Neuronal stem cell (in vitro differentiated cells): ENCODE measurements around the gene MAFG.
A peak's percentile ranks its signal among the peaks of the same experiment; 100 is the strongest.

ENCODE experiments used
- DNase-seq: peaks from one replicate; pipeline ENCODE4 v3.0.0-alpha.2; 2013; ENCODE audit warnings: low spot score
- H2AFZ ChIP-seq: one replicate; pipeline ENCODE4 v1.6.1; 2013; ENCODE audit warnings: mild to moderate bottlenecking, low read length, inconsistent platforms
- H2AK5ac ChIP-seq: 2 replicates; pipeline ENCODE4 v1.6.1; 2013; ENCODE audit warnings: low read depth, mild to moderate bottlenecking, inconsistent platforms, low read length, moderate library complexity, mixed read lengths
- H2BK120ac ChIP-seq: 2 replicates; pipeline ENCODE4 v1.6.1; 2013; ENCODE audit warnings: low read depth, mild to moderate bottlenecking, inconsistent platforms, low read length, moderate library complexity, mixed read lengths
- H2BK12ac ChIP-seq: one replicate; pipeline ENCODE4 v1.6.1; 2013; ENCODE audit warnings: low read length, inconsistent platforms
- H2BK15ac ChIP-seq: 2 replicates; pipeline ENCODE4 v1.6.1; 2013; ENCODE audit warnings: mild to moderate bottlenecking, low read length, inconsistent platforms, mixed read lengths
- H2BK5ac ChIP-seq: one replicate; pipeline ENCODE4 v1.6.1; 2013; ENCODE audit warnings: inconsistent platforms, mild to moderate bottlenecking, low read length, moderate library complexity
- H3K14ac ChIP-seq: one replicate; pipeline ENCODE4 v1.6.1; 2013; ENCODE audit warnings: low read length, inconsistent platforms
- H3K18ac ChIP-seq: 2 replicates; pipeline ENCODE4 v1.6.1; 2013; ENCODE audit warnings: low read length, inconsistent platforms
- H3K23ac ChIP-seq: 2 replicates; pipeline ENCODE4 v1.6.1; 2013; ENCODE audit warnings: low read depth, mild to moderate bottlenecking, mixed read lengths, low read length, inconsistent platforms; ENCODE audit not compliant: poor library complexity
- H3K27ac ChIP-seq: replicated peaks from 3 replicates; pipeline ENCODE4 v1.5.1; 2013; ENCODE audit warnings: low read length, inconsistent platforms
- H3K27me3 ChIP-seq, 3 experiments: 2 replicates each; pipeline ENCODE4 v1.6.1; 2013; ENCODE audit warnings: low read length in 3 of 3, mild to moderate bottlenecking in 2 of 3, inconsistent platforms in 1 of 3, low read depth in 1 of 3, mixed read lengths in 1 of 3, moderate library complexity in 1 of 3; ENCODE audit not compliant: control insufficient read depth in 3 of 3, insufficient read depth in 3 of 3
- H3K36me3 ChIP-seq, 2 donors: replicated peaks in 1 of 2; 2 replicates each; pipeline ENCODE4 v1.6.1; 2013; ENCODE audit warnings: low read length in 2 of 2; ENCODE audit not compliant: control insufficient read depth in 2 of 2, insufficient read depth in 2 of 2
- H3K4ac ChIP-seq: 2 replicates; pipeline ENCODE4 v1.6.1; 2013; ENCODE audit warnings: inconsistent platforms, mild to moderate bottlenecking, low read length, moderate library complexity
- H3K4me1 ChIP-seq, 2 donors: 1 replicate in 1 of 2; 2 replicates in 1 of 2; pipeline ENCODE4 v1.6.1; 2013; ENCODE audit warnings: low read length in 2 of 2, low read depth in 1 of 2; ENCODE audit not compliant: control insufficient read depth in 2 of 2, insufficient read depth in 1 of 2
- H3K4me2 ChIP-seq: one replicate; pipeline ENCODE4 v1.6.1; 2013; ENCODE audit warnings: mild to moderate bottlenecking, low read length, inconsistent platforms; ENCODE audit not compliant: insufficient read depth, poor library complexity, severe bottlenecking
- H3K4me3 ChIP-seq, 2 donors: 2 replicates each; pipeline ENCODE4 v1.5.1; 2013; ENCODE audit warnings: low read length in 2 of 2, mild to moderate bottlenecking in 2 of 2, inconsistent platforms in 1 of 2, moderate library complexity in 1 of 2
- H3K79me1 ChIP-seq: one replicate; pipeline ENCODE4 v1.6.1; 2013; ENCODE audit warnings: low read depth, mild to moderate bottlenecking, inconsistent platforms, low read length, moderate library complexity
- H3K9ac ChIP-seq: one replicate; pipeline ENCODE4 v1.6.1; 2013; ENCODE audit warnings: mild to moderate bottlenecking, low read depth, low read length, inconsistent platforms; ENCODE audit not compliant: poor library complexity
- H3K9me3 ChIP-seq, 2 donors: replicated peaks in 1 of 2; 2 replicates each; pipeline versions ENCODE3 to v1.6.1; 2013; ENCODE audit warnings: low read length in 2 of 2, mild to moderate bottlenecking in 2 of 2, inconsistent platforms in 1 of 2, low read depth in 1 of 2, mixed read lengths in 1 of 2, moderate library complexity in 1 of 2; ENCODE audit not compliant: control insufficient read depth in 2 of 2, insufficient read depth in 1 of 2
- H4K8ac ChIP-seq: one replicate; pipeline ENCODE4 v1.6.1; 2013; ENCODE audit warnings: low read depth, mild to moderate bottlenecking, inconsistent platforms, low read length, moderate library complexity
- H4K91ac ChIP-seq: one replicate; pipeline ENCODE4 v1.6.1; 2013; ENCODE audit warnings: low read length, low read depth, mild to moderate bottlenecking, inconsistent platforms; ENCODE audit not compliant: poor library complexity
- WGBS, 2 donors: extraction: QIAGEN DNeasy Blood & Tissue Kit; methylation state at CpG; one replicate each; pipeline ENCODE4 v1.1.7; 2013; ENCODE audit warnings: missing lambda C conversion rate in 2 of 2, mixed read lengths in 1 of 2; ENCODE audit not compliant: insufficient read length in 2 of 2, insufficient replicate concordance in 1 of 2; ENCODE audit errors: extremely low coverage in 2 of 2; 5-methylcytosine and 5-hydroxymethylcytosine counted together

The MAFG gene

DNA sequence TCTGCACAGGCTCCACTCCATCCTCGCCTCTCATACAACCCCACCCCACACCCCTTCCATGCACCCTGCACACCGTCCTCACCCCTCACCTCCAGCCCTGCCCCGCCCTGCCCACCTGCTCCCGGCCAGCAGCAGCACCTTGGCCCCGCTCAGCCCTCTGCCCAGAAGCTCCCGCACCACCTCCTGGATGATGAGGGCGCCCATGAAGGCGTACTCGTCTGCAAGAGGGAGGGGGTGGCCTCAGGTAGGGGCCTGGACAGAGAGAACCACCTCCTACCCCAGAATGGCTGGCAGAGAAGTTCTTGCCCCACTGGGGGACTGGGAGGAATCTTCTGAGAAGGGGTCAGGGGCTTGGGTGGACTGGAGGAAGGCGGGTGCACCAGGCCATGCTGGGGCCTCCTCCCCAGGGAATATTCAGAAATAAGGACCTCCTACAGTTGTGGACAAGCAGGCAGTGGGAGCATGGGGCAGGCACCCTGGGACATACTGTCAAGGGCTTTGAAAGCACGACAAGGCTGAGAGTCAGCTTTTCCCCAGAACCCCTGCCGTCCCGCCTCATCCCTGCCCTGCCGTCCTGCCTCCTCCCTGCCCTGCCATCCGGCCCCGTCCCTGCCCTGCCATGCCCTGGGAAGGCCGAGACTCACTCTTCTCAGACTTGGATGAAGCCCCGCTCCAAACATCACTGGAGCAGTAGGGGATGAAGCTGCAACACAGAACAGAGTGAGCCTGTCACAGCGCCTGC lies 30.3 kb upstream of the MAFG start:
- Histone ChIP-seq H3K18ac (no peak overlapping the region), H3K4me3 (no peak overlapping the region), H3K27me3 (peaks cover 28 to 66% (median 54%) of the 10 kb centered on the region in 3 experiments), H3K27ac (no peak overlapping the region), H3K79me1 (peaks cover 1% of the 10 kb centered on the region), H2BK15ac (peak overlapping the region; percentile 17), H3K9me3 (no peaks in the 10 kb centered on the region), H2BK12ac (peak overlapping the region; percentile 98), H3K9ac (no peak overlapping the region), H3K4me2 (no peak overlapping the region), H3K4me1 (peaks cover 2 to 4% of the 10 kb centered on the region in 2 donors), H3K36me3 (no peaks in the 10 kb centered on the region), H4K8ac (no peak overlapping the region), H2AFZ (no peak overlapping the region), H3K14ac (no peak overlapping the region), H4K91ac (no peak overlapping the region), H3K4ac (no peak overlapping the region), H2AK5ac (peak overlapping the region; percentile 75), H2BK5ac (no peak overlapping the region), H2BK120ac (no peak overlapping the region), H3K23ac (no peak overlapping the region)
- WGBS, 2 donors, result no CpG with 5 or more reads among the region's 19 CpGs
- no peak for DNase-seq

- Histone ChIP-seq H3K27me3 (peaks cover 21 to 57% (median 45%) of the 10 kb centered on the region in 3 experiments), H3K4me2 (no peak overlapping the region), H3K23ac (peak overlapping the region; percentile 85), H3K79me1 (no peaks in the 10 kb centered on the region), H2BK5ac (peak overlapping the region; percentile 82), H2BK15ac (peak overlapping the region; percentile 55), H3K14ac (no peak overlapping the region), H3K18ac (peak overlapping the region; percentile 71), H2BK12ac (peak overlapping the region; percentile 94), H2AK5ac (peak overlapping the region; percentile 68), H3K4ac (no peak overlapping the region), H3K4me1 (peaks cover 0 to 7% of the 10 kb centered on the region in 2 donors), H2AFZ (peak overlapping the region; percentile 35), H4K91ac (no peak overlapping the region), H3K4me3 (no peak overlapping the region), H3K9ac (peak overlapping the region; percentile 80), H3K27ac (no peak overlapping the region), H3K36me3 (no peaks in the 10 kb centered on the region), H4K8ac (no peak overlapping the region), H2BK120ac (no peak overlapping the region), H3K9me3 (no peaks in the 10 kb centered on the region)
- DNase-seq, result no peak
- WGBS, 2 donors, result no CpG with 5 or more reads among the region's 45 CpGs
Observed at GRCh38 chr17:81956607-81957589, 29.4 kb upstream of the MAFG start.

- no peaks in the 10 kb centered on the region for H3K9me3 ChIP-seq
- H3K27me3 ChIP-seq, result peaks cover 16 to 50% (median 37%) of the 10 kb centered on the region in 3 experiments
- H2BK120ac ChIP-seq, result no peak overlapping the region
- no peak overlapping the region for H3K9ac ChIP-seq
- H3K23ac ChIP-seq, result no peak overlapping the region
- no peak overlapping the region for H2BK15ac ChIP-seq
- no peak overlapping the region for H4K8ac ChIP-seq
- no peak overlapping the region for H3K4me3 ChIP-seq
- no peak overlapping the region for H3K27ac ChIP-seq
- H3K18ac ChIP-seq, result no peak overlapping the region
- peak overlapping the region; percentile 68 for H2AK5ac ChIP-seq
- H3K79me1 ChIP-seq, result no peaks in the 10 kb centered on the region
- no peak overlapping the region for H3K4ac ChIP-seq
- DNase-seq, result no peak
- peaks cover 0 to 5% of the 10 kb centered on the region in 2 donors for H3K4me1 ChIP-seq
- peak overlapping the region; percentile 82 for H2BK5ac ChIP-seq
- no peak overlapping the region for H3K14ac ChIP-seq
- no peak overlapping the region for H3K4me2 ChIP-seq
- no peaks in the 10 kb centered on the region for H3K36me3 ChIP-seq
- H2BK12ac ChIP-seq, result no peak overlapping the region
- peak overlapping the region; percentile 24 for H2AFZ ChIP-seq
- no peak overlapping the region for H4K91ac ChIP-seq
- whole genome bisulfite sequencing, 2 donors, result no CpG with 5 or more reads among the region's 13 CpGs
Observed at GRCh38 chr17:81955756-81956544, 28.4 kb upstream of the MAFG start.
